Measurements from ENCODE around the gene MOK. TPM values are rescaled to one million over a fixed set of nuclear protein-coding genes. Genes with fewer than 3 reads are reported as not detected.

Gene MOK
- polyA plus RNA-seq, 1 donor from 2014 or later, result 63.6 TPM

GRCh38 chr14:102217987-102218421 lies 87.0 kb downstream of the MOK start:
- H3K9ac ChIP-seq (ENCODE audit: low read length), result no peak overlapping the region
- no peak overlapping the region for H3K27ac ChIP-seq (ENCODE audit: low read length)
- no peaks in the 10 kb centered on the region for H4K20me1 ChIP-seq (ENCODE audit: insufficient read depth)

GRCh38 chr14:102217399-102217798 lies 87.6 kb downstream of the MOK start:
- H3K4me2 ChIP-seq (ENCODE audit: low read length), result no peak overlapping the region
- H3K27me3 ChIP-seq (ENCODE audit: insufficient read depth, low read depth, low read length), result no peaks in the 10 kb centered on the region
- no peak overlapping the region for H3K4me3 ChIP-seq (ENCODE audit: low read length)
- no peak overlapping the region for H3K27ac ChIP-seq (ENCODE audit: low read length)
- H3K79me2 ChIP-seq (replicated peaks; ENCODE audit: insufficient read depth, low read length), result no peaks in the 10 kb centered on the region
- no peaks in the 10 kb centered on the region for H4K20me1 ChIP-seq (ENCODE audit: insufficient read depth)
- no peaks in the 10 kb centered on the region for H3K36me3 ChIP-seq (ENCODE audit: insufficient read depth, low read length)
- no peaks in the 10 kb centered on the region for H3F3A ChIP-seq (ENCODE audit: insufficient read depth, low read length, poor library complexity, severe bottlenecking)
- H2AFZ ChIP-seq (ENCODE audit: low read depth, low read length), result no peak overlapping the region
- no peaks in the 10 kb centered on the region for H3K9me3 ChIP-seq (ENCODE audit: low read length)
- H3K9ac ChIP-seq (ENCODE audit: low read length), result no peak overlapping the region
- no peak for TF ChIP-seq EZH2 (IDR thresholded peaks at IDR 0.05; ENCODE audit: borderline replicate concordance, insufficient read depth, low read length, poor library complexity, severe bottlenecking)
- no peak for TF ChIP-seq CTCF (IDR thresholded peaks at IDR 0.05; ENCODE audit: poor library complexity, severe bottlenecking)
- TF ChIP-seq MXI1 (conservative IDR thresholded peaks at IDR 0.05; ENCODE audit: poor library complexity, severe bottlenecking), result no peak
- TF ChIP-seq RAD21 (conservative IDR thresholded peaks at IDR 0.05), result no peak
- TF ChIP-seq TAF1 (IDR thresholded peaks at IDR 0.05; ENCODE audit: low read depth), result no peak
- no peak for TF ChIP-seq SMC3 (conservative IDR thresholded peaks at IDR 0.05; ENCODE audit: poor library complexity)
- no peak for TF ChIP-seq EP300 (conservative IDR thresholded peaks at IDR 0.05; ENCODE audit: poor library complexity, severe bottlenecking)
- no peak for TF ChIP-seq POLR2AphosphoS5 (IDR thresholded peaks at IDR 0.05)
- TF ChIP-seq, protein P1, sequence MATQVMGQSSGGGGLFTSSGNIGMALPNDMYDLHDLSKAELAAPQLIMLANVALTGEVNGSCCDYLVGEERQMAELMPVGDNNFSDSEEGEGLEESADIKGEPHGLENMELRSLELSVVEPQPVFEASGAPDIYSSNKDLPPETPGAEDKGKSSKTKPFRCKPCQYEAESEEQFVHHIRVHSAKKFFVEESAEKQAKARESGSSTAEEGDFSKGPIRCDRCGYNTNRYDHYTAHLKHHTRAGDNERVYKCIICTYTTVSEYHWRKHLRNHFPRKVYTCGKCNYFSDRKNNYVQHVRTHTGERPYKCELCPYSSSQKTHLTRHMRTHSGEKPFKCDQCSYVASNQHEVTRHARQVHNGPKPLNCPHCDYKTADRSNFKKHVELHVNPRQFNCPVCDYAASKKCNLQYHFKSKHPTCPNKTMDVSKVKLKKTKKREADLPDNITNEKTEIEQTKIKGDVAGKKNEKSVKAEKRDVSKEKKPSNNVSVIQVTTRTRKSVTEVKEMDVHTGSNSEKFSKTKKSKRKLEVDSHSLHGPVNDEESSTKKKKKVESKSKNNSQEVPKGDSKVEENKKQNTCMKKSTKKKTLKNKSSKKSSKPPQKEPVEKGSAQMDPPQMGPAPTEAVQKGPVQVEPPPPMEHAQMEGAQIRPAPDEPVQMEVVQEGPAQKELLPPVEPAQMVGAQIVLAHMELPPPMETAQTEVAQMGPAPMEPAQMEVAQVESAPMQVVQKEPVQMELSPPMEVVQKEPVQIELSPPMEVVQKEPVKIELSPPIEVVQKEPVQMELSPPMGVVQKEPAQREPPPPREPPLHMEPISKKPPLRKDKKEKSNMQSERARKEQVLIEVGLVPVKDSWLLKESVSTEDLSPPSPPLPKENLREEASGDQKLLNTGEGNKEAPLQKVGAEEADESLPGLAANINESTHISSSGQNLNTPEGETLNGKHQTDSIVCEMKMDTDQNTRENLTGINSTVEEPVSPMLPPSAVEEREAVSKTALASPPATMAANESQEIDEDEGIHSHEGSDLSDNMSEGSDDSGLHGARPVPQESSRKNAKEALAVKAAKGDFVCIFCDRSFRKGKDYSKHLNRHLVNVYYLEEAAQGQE (IDR thresholded peaks at IDR 0.05; ENCODE audit: borderline replicate concordance), result no peak
- no peaks in the 10 kb centered on the region for H3K9me2 ChIP-seq (ENCODE audit: insufficient read depth, low read length)

More at GRCh38 chr14:102217987-102218421, 87.0 kb downstream of the MOK start:
- Histone ChIP-seq H2AFZ (ENCODE audit: low read depth, low read length) (no peak overlapping the region), H3F3A (ENCODE audit: insufficient read depth, low read length, poor library complexity, severe bottlenecking) (no peaks in the 10 kb centered on the region), H3K79me2 (replicated peaks; ENCODE audit: insufficient read depth, low read length) (no peaks in the 10 kb centered on the region), H3K27me3 (ENCODE audit: insufficient read depth, low read depth, low read length) (no peaks in the 10 kb centered on the region), H3K9me3 (ENCODE audit: low read length) (no peaks in the 10 kb centered on the region), H3K9me2 (ENCODE audit: insufficient read depth, low read length) (no peaks in the 10 kb centered on the region), H3K4me2 (ENCODE audit: low read length) (no peak overlapping the region), H3K36me3 (ENCODE audit: insufficient read depth, low read length) (no peaks in the 10 kb centered on the region), H3K4me3 (ENCODE audit: low read length) (no peak overlapping the region)
- TF ChIP-seq RAD21 (conservative IDR thresholded peaks at IDR 0.05) (no peak), EP300 (conservative IDR thresholded peaks at IDR 0.05; ENCODE audit: poor library complexity, severe bottlenecking) (no peak), POLR2AphosphoS5 (IDR thresholded peaks at IDR 0.05) (no peak), CTCF (IDR thresholded peaks at IDR 0.05; ENCODE audit: poor library complexity, severe bottlenecking) (no peak), SMC3 (conservative IDR thresholded peaks at IDR 0.05; ENCODE audit: poor library complexity) (no peak), TAF1 (IDR thresholded peaks at IDR 0.05; ENCODE audit: low read depth) (no peak), MXI1 (conservative IDR thresholded peaks at IDR 0.05; ENCODE audit: poor library complexity, severe bottlenecking) (no peak), EZH2 (IDR thresholded peaks at IDR 0.05; ENCODE audit: borderline replicate concordance, insufficient read depth, low read length, poor library complexity, severe bottlenecking) (no peak)
- TF ChIP-seq, protein P1 (IDR thresholded peaks at IDR 0.05; ENCODE audit: borderline replicate concordance), result no peak

All from neural cell (in vitro differentiated cells).